ENCODE data around the gene CASP9. TPM values are rescaled to one million over a fixed set of nuclear protein-coding genes. Genes with fewer than 3 reads are reported as not detected.

CASP9 gene
- 4.1 to 6.9 TPM (median 6.1 TPM) in 5 replicates for total RNA-seq (2022; extraction: Qiagen RNA extraction; ENCODE audit: low read depth)

DNA sequence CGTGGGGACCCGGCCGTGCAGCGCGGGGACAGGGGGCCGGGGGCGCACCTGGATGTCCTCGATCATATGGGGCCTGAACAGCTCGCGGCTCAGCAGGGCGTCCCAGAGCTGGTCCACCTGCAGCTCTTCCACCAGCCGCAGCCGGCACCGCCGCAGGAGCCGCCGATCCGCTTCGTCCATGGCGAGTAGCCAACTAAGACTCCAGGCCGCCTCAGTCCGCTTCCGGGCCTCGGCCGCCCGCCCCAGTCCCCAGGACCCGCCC lies at the start of gene CASP9:
CASP9 (minus strand) TSS at position 195 of the 262 bp plus-strand sequence; CDS start at position 180, 15 bp downstream.

DNA sequence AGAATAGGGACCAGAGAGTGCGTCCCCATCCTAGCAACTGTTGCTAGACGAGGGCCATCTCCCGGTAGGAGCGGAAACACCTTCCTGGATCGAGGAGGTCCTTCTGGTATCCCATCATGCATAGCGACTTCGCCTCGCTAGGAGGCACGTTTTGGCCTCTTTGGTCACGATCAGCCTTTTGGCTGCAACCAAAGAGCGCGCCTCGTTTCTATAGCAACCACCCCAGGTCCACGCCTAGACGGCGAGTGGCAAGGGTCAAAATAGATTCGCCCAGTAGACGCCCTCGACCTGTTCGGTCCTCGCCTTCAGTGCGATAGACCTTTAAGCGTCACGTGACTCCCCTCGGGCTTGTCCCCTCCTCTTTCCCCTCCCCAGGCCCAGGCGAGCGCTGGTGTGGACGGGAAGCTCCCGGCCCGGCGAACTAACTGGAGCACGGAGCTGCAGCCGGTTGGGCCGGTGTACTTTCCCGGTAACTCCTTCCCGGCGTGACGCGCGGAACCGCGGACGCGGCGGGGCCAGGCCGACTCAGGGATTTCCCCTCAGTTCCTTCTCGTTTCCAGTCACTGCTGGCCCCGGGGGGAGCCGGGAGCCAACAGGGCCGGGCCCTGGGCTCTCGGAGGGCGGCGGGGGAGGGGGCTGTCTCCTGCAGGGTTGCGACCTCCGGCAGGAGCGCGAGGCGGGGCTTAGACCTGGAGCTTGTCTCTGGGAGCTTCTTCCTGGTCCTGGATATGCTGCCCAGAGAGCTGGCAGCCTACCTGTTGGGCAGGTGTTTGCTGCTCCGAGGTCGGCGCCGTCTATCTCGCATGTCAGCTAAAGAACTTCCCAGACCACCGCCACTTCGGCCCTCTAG lies 2.7 kb upstream of the CASP9 start, which contains the start of gene DNAJC16:
DNAJC16 (plus strand) TSS at position 359 of the 850 bp plus-strand sequence. CDS start 2,258 bp downstream, outside the sequence.

DNA sequence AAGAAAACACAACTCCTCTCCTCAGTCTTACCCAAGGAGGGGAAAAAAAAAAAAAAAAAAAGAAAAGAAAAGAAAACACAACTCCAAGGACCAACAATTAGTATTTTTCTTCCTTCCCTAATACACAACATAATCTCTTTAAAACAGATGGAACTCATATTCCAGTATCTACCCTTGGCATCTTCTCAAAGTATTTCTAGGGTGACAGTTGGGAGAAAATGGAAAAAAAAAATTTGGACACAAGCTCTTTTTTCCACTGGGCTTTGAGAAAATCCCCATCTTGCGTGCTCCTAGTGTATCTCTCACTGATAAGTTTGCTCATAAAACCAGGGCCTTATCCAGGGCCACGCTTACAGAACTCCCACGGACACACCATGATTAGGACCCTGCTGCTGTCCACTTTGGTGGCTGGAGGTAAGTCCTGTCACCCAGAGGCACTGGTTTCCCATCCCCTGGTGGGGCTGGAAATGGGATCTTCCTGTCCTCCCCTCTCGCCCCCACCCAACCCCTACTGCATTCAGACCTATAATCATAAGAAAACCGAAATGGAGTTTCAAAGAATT lies 48.2 kb downstream of the CASP9 start, which contains the start of gene CELA2B:
CELA2B (plus strand) TSS at position 353 of the 563 bp plus-strand sequence; CDS start at position 375, 22 bp downstream.

DNA sequence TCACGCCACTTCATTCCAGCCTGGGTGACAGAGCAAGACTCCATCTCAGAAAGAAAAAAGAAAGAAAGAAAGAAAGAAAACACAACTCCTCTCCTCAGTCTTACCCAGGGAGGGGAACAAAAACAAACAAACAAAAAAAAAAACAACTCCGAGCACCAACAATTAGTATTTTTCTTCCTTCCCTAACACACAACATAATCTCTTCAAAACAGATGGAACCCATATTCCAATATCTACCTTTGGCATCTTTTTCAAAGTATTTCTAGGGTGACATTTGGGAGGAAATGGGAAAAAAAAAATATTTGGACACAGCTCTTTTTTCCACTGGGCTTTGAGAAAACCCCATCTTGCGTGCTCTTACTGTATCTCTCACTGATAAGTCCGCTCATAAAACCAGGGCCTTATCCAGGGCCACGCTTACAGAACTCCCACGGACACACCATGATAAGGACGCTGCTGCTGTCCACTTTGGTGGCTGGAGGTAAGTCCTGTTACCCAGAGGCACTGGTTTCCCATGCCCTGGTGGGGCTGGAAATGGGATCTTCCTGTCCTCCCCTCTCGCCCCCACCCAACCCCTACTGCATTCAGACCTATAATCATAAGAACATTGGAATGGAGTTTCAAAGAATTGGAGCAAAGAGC lies 67.6 kb downstream of the CASP9 start, which contains the start of gene CELA2A:
CELA2A (plus strand) TSS at position 420 of the 642 bp plus-strand sequence; CDS start at position 442, 22 bp downstream.

Other genes starting within 250 kb of the CASP9 start
- gene EFHD2, start 114.3 kb downstream of the CASP9 start, total RNA-seq (2022; extraction: Qiagen RNA extraction; ENCODE audit: low read depth) = 143 to 291 TPM (median 261 TPM) in 5 replicates
- gene CTRC, start 85.8 kb downstream of the CASP9 start, total RNA-seq (2022; extraction: Qiagen RNA extraction; ENCODE audit: low read depth) = 0.67 to 1.8 TPM (median 0.94 TPM) in 5 replicates
- gene CELA2A, start 67.5 kb downstream of the CASP9 start, total RNA-seq (2022; extraction: Qiagen RNA extraction; ENCODE audit: low read depth) = not detected in 5 replicates
- gene CELA2B, start 48.1 kb downstream of the CASP9 start, total RNA-seq (2022; extraction: Qiagen RNA extraction; ENCODE audit: low read depth) = not detected in 5 replicates
- 3.9 to 5.6 TPM (median 4.0 TPM) in 5 replicates for gene DNAJC16, start 2.6 kb upstream of the CASP9 start, total RNA-seq (2022; extraction: Qiagen RNA extraction; ENCODE audit: low read depth)
- 4.5 to 8.1 TPM (median 7.6 TPM) in 5 replicates for gene AGMAT, start 60.8 kb upstream of the CASP9 start, total RNA-seq (2022; extraction: Qiagen RNA extraction; ENCODE audit: low read depth)
- 6.5 to 10.5 TPM (median 8.6 TPM) in 5 replicates for gene DDI2, start 93.2 kb upstream of the CASP9 start, total RNA-seq (2022; extraction: Qiagen RNA extraction; ENCODE audit: low read depth)
- 16.2 to 30.5 TPM (median 26.7 TPM) in 5 replicates for gene PLEKHM2, start 160.1 kb upstream of the CASP9 start, total RNA-seq (2022; extraction: Qiagen RNA extraction; ENCODE audit: low read depth)
- 0.12 to 0.48 TPM (median 0.28 TPM) in 5 replicates for gene SLC25A34, start 212.0 kb upstream of the CASP9 start, total RNA-seq (2022; extraction: Qiagen RNA extraction; ENCODE audit: low read depth)
- gene TMEM82, start 218.3 kb upstream of the CASP9 start, total RNA-seq (2022; extraction: Qiagen RNA extraction; ENCODE audit: low read depth) = not detected in 5 replicates
- gene FBLIM1, start 234.6 kb upstream of the CASP9 start, total RNA-seq (2022; extraction: Qiagen RNA extraction; ENCODE audit: low read depth) = 21.1 to 38.6 TPM (median 30.3 TPM) in 5 replicates